Immature natural killer cell (primary cell): ENCODE results near the gene SNTG2. TPM values are rescaled to one million over a fixed set of nuclear protein-coding genes. Genes with fewer than 3 reads are reported as not detected.

Source experiments
- DNase-seq, 3 donors: peaks; one replicate each; pipeline ENCODE4 v3.0.0; 2022; ENCODE audit warnings: mixed read lengths in 1 of 3
- H3K27ac Mint-ChIP-seq, 6 donors: one replicate each; pipeline ENCODE4 v1.8.0; 2020; ENCODE audit warnings: mixed read lengths in 6 of 6, mild to moderate bottlenecking in 5 of 6, inconsistent platforms in 4 of 6, moderate library complexity in 3 of 6
- H3K27me3 Mint-ChIP-seq, 3 donors: one replicate each; pipeline ENCODE4 v1.8.0; 2020 to 2021; ENCODE audit warnings: low read depth in 3 of 3, mild to moderate bottlenecking in 3 of 3, mixed read lengths in 3 of 3, moderate library complexity in 3 of 3, inconsistent platforms in 1 of 3
- H3K36me3 Mint-ChIP-seq, 3 donors: one replicate each; pipeline ENCODE4 v1.8.0; 2020; ENCODE audit warnings: mixed read lengths in 3 of 3, inconsistent platforms in 2 of 3, mild to moderate bottlenecking in 2 of 3
- H3K4me1 Mint-ChIP-seq, 2 donors: one replicate each; pipeline ENCODE4 v1.8.0; 2020; ENCODE audit warnings: inconsistent platforms in 2 of 2, mild to moderate bottlenecking in 2 of 2, mixed read lengths in 2 of 2, moderate library complexity in 1 of 2
- H3K4me3 Mint-ChIP-seq, 5 donors: one replicate each; pipeline ENCODE4 v1.8.0; 2020; ENCODE audit warnings: mild to moderate bottlenecking in 5 of 5, mixed read lengths in 5 of 5, inconsistent platforms in 3 of 5, moderate library complexity in 3 of 5
- H3K9me3 Mint-ChIP-seq, 6 donors: one replicate each; pipeline ENCODE4 v1.8.0; 2020; ENCODE audit warnings: mild to moderate bottlenecking in 6 of 6, mixed read lengths in 6 of 6, inconsistent platforms in 4 of 6, moderate library complexity in 3 of 6
- polyA plus RNA-seq, 3 donors: library from polyadenylated mRNA; unstranded; fragments of 300-500 nt; fragmentation: Illumina TruSeq; gene quantifications; one replicate each; pipeline ENCODE4 v1.2.3, GENCODE V29; 2021

The SNTG2 gene
- polyA plus RNA-seq, 3 donors from 2014 or later, result not detected

DNA sequence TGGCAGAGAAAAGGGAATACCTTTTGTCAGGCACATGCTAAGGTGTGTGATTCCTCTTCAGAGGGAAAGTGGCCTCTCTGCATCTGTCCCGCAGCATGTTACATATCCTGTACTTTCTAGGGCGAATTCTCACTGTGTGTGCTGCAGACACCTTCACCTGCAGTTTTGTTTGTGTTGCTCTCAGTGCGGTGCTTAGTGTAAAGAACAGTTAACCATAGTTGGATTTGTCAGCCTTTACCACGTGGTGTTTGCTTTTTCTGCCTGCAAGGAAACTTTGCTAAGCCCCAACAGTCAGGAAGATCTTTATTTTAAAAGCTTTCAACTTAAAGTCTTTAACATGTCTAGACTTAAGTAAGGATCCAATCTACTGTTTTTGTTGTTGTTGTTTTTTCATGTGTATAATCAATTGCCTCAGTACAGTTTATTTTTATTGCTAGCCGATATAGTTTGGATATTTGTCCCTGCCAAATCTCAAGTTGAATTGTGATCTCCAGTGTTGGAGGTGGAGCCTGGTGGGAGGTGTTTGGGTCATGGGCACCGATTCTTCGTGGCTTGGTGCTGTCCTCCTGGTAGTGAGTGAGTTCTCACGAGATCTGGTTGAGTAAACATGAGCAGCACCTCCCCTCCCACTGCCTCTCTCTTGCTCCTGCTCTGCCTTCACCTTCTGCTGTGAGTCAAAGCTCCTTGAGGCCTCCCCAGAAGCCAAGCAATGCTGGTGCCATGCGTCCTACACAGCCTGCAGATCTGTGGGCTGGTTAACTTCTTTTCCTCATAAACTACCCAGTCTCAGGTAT, 90.6 kb downstream of the SNTG2 start:
- Mint-ChIP-seq H3K27ac (peak overlapping the region in 1 of 6 donors; percentile 26), H3K27me3 (peaks cover 1 to 17% (median 12%) of the 10 kb centered on the region in 3 donors), H3K4me1 (no peaks in the 10 kb centered on the region), H3K36me3 (no peaks in the 10 kb centered on the region), H3K9me3 (peaks cover 0 to 7% (median 3%) of the 10 kb centered on the region in 6 donors), H3K4me3 (no peak overlapping the region)
- no peak for DNase-seq

- peaks cover 3 to 18% (median 14%) of the 10 kb centered on the region in 3 donors for H3K27me3 Mint-ChIP-seq
- no peaks in the 10 kb centered on the region for H3K4me1 Mint-ChIP-seq
- peaks cover 0 to 9% (median 7%) of the 10 kb centered on the region in 6 donors for H3K9me3 Mint-ChIP-seq
- H3K4me3 Mint-ChIP-seq, result no peak overlapping the region
- H3K27ac Mint-ChIP-seq, result no peak overlapping the region
- DNase-seq, result no peak
- H3K36me3 Mint-ChIP-seq, result no peaks in the 10 kb centered on the region
Measured at GRCh38 chr2:1045109-1045508, 94.5 kb downstream of the SNTG2 start.

GRCh38 chr2:1046067-1046466, 95.4 kb downstream of the SNTG2 start:
- Mint-ChIP-seq H3K27ac (no peak overlapping the region), H3K36me3 (no peaks in the 10 kb centered on the region), H3K9me3 (peaks cover 0 to 9% (median 7%) of the 10 kb centered on the region in 6 donors), H3K27me3 (peaks cover 4 to 22% (median 12%) of the 10 kb centered on the region in 3 donors), H3K4me3 (no peak overlapping the region), H3K4me1 (no peaks in the 10 kb centered on the region)
- DNase-seq, result no peak

- H3K36me3 Mint-ChIP-seq, result no peaks in the 10 kb centered on the region
- H3K27me3 Mint-ChIP-seq, result peaks cover 5 to 21% (median 14%) of the 10 kb centered on the region in 3 donors
- peaks cover 0 to 9% (median 7%) of the 10 kb centered on the region in 6 donors for H3K9me3 Mint-ChIP-seq
- H3K4me1 Mint-ChIP-seq, result no peaks in the 10 kb centered on the region
- H3K27ac Mint-ChIP-seq, result no peak overlapping the region
- peak in 1 of 3 donors; percentile 0 for DNase-seq
- no peak overlapping the region for H3K4me3 Mint-ChIP-seq
Measured at GRCh38 chr2:1047485-1047884, 96.8 kb downstream of the SNTG2 start.

DNA sequence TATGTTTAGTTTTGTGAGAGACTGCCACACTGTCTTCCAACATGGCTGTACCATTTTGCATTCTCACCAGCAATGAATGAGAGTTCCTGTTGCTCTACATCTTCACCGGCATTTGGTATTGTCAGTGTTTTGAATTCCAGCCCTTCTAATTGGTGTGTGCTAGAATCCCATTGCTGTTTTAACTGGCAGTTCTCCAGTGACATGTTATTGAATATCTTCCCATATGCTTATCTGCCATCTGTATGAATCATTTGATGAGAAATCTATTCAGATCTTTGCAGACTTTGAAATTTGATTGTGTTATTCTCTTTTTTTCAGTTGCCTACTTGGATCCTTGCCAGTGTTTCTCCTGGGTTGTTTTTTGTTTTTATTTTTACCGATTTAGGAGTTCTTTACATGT, 99.0 kb downstream of the SNTG2 start:
- H3K27ac Mint-ChIP-seq, result no peak overlapping the region
- H3K4me3 Mint-ChIP-seq, result no peak overlapping the region
- no peak for DNase-seq
- H3K4me1 Mint-ChIP-seq, result no peaks in the 10 kb centered on the region
- H3K9me3 Mint-ChIP-seq, result peaks cover 0 to 9% (median 2%) of the 10 kb centered on the region in 6 donors
- peaks cover 5 to 18% (median 9%) of the 10 kb centered on the region in 3 donors for H3K27me3 Mint-ChIP-seq
- no peaks in the 10 kb centered on the region for H3K36me3 Mint-ChIP-seq

DNA sequence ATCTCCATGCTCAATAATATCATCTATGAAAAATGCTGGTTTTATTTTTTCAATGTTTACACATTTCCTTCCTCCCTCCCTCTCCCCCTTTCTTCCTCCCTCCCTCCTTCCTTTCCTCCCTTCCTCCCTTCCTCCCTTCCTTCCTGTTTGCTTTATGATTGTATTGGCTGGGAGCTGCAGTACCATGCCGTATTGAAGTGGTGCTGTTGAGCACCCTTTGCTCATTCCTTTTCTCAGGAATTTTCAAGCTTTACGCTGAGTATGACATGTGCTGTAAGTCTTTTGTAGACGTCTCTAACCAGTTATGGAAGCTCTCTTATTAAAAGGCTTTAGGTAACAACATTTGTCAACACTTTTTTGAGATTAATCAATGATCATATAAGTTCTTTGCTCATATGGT, 100.4 kb downstream of the SNTG2 start:
- Mint-ChIP-seq H3K9me3 (peaks cover 0 to 9% (median 1%) of the 10 kb centered on the region in 6 donors), H3K27me3 (peaks cover 3 to 15% (median 7%) of the 10 kb centered on the region in 3 donors), H3K4me1 (no peaks in the 10 kb centered on the region), H3K27ac (no peak overlapping the region), H3K4me3 (no peak overlapping the region), H3K36me3 (no peaks in the 10 kb centered on the region)
- no peak for DNase-seq

GRCh38 chr2:1052771-1053191, 102.1 kb downstream of the SNTG2 start:
- peaks cover 3 to 13% (median 10%) of the 10 kb centered on the region in 3 donors for H3K27me3 Mint-ChIP-seq
- H3K4me1 Mint-ChIP-seq, result no peaks in the 10 kb centered on the region
- no peak for DNase-seq
- H3K36me3 Mint-ChIP-seq, result no peaks in the 10 kb centered on the region
- H3K9me3 Mint-ChIP-seq, result peaks cover 0 to 2% (median 0%) of the 10 kb centered on the region in 6 donors
- no peak overlapping the region for H3K4me3 Mint-ChIP-seq
- H3K27ac Mint-ChIP-seq, result no peak overlapping the region

- no peak for DNase-seq
- Mint-ChIP-seq H3K27me3 (peaks cover 3 to 13% (median 8%) of the 10 kb centered on the region in 3 donors), H3K36me3 (no peaks in the 10 kb centered on the region), H3K9me3 (peaks cover 0 to 2% (median 0%) of the 10 kb centered on the region in 6 donors), H3K4me3 (no peak overlapping the region), H3K4me1 (no peaks in the 10 kb centered on the region), H3K27ac (no peak overlapping the region)
Measured at GRCh38 chr2:1053786-1054185, 103.1 kb downstream of the SNTG2 start.

DNA sequence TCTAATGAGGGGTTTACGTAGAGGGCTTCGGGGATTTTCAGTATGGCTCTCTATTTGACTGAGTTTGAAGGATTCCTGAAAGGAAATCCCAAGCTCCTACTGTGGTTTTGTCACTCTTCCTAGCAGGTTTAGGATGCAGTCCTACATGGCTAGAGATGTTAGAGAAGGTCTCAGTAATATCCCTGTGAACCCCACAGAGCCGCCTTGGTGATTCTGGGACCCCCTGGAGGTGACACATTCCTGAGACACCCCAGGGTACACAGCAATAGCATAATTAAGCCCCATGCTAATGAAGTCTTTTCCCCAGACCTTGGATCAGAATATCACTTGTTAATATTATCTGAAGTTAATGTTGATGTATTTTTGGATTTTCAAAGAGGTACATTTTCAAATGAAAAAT, 103.8 kb downstream of the SNTG2 start:
- H3K27ac Mint-ChIP-seq, result no peak overlapping the region
- H3K9me3 Mint-ChIP-seq, result no peaks in the 10 kb centered on the region
- H3K36me3 Mint-ChIP-seq, result no peaks in the 10 kb centered on the region
- peaks cover 2 to 13% (median 6%) of the 10 kb centered on the region in 3 donors for H3K27me3 Mint-ChIP-seq
- H3K4me1 Mint-ChIP-seq, result no peaks in the 10 kb centered on the region
- no peak for DNase-seq
- H3K4me3 Mint-ChIP-seq, result no peak overlapping the region

DNA sequence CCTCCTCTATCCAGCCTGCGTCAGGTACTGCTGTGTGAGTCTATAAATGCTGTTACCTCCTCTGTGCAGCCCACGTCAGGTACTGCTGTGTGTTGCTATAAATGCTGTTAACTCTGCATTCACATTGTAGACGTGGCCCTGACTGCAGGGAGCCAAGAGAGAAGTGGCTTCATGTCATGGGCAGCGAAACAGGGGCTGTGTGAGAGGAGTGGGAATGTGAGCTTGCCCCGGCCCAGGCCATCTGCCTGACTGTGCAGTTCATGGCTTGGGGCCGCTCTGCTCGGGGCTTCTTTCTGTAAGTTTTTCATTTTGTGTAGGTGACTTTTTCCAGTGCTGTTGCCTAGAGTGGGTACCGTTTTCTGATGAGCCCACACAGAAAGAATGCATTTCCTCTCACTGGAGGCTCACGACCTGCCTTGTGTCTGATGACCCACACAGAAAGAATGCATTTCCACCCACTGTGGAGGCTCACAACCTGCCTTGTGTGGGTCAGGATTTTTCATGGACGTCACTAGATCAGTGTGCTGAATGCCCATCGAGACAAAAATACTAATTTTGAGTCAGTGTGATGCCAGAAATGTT, 104.5 kb downstream of the SNTG2 start:
- Mint-ChIP-seq H3K36me3 (no peaks in the 10 kb centered on the region), H3K27ac (peak overlapping the region in 1 of 6 donors; percentile 13), H3K4me3 (no peak overlapping the region), H3K27me3 (peaks cover 2 to 13% (median 6%) of the 10 kb centered on the region in 3 donors), H3K4me1 (no peaks in the 10 kb centered on the region), H3K9me3 (no peaks in the 10 kb centered on the region)
- DNase-seq, result no peak

GRCh38 chr2:1060372-1060771, 109.7 kb downstream of the SNTG2 start:
- H3K36me3 Mint-ChIP-seq, result no peaks in the 10 kb centered on the region
- H3K9me3 Mint-ChIP-seq, result no peaks in the 10 kb centered on the region
- no peaks in the 10 kb centered on the region for H3K4me1 Mint-ChIP-seq
- no peak overlapping the region for H3K27ac Mint-ChIP-seq
- no peak for DNase-seq
- H3K27me3 Mint-ChIP-seq, result peaks cover 0 to 15% (median 6%) of the 10 kb centered on the region in 3 donors
- H3K4me3 Mint-ChIP-seq, result no peak overlapping the region

- H3K4me1 Mint-ChIP-seq, result no peaks in the 10 kb centered on the region
- H3K27me3 Mint-ChIP-seq, result peaks cover 0 to 14% (median 4%) of the 10 kb centered on the region in 3 donors
- no peak overlapping the region for H3K27ac Mint-ChIP-seq
- no peak for DNase-seq
- no peaks in the 10 kb centered on the region for H3K9me3 Mint-ChIP-seq
- no peaks in the 10 kb centered on the region for H3K36me3 Mint-ChIP-seq
- H3K4me3 Mint-ChIP-seq, result no peak overlapping the region
Measured at GRCh38 chr2:1060987-1061386, 110.3 kb downstream of the SNTG2 start.

- Mint-ChIP-seq H3K27me3 (peaks cover 0 to 7% (median 0%) of the 10 kb centered on the region in 3 donors), H3K4me3 (no peak overlapping the region), H3K27ac (no peak overlapping the region), H3K9me3 (peaks cover 0 to 1% (median 0%) of the 10 kb centered on the region in 6 donors), H3K4me1 (no peaks in the 10 kb centered on the region), H3K36me3 (no peaks in the 10 kb centered on the region)
- DNase-seq, result no peak
Measured at GRCh38 chr2:1068241-1068640, 117.6 kb downstream of the SNTG2 start.

GRCh38 chr2:1068822-1069221, 118.2 kb downstream of the SNTG2 start:
- DNase-seq, result no peak
- Mint-ChIP-seq H3K27me3 (peaks cover 0 to 7% (median 0%) of the 10 kb centered on the region in 3 donors), H3K36me3 (no peaks in the 10 kb centered on the region), H3K9me3 (peaks cover 0 to 1% (median 0%) of the 10 kb centered on the region in 6 donors), H3K4me1 (no peaks in the 10 kb centered on the region), H3K27ac (no peak overlapping the region), H3K4me3 (no peak overlapping the region)
